ENCODE measurements around the gene NMU. TPM values are rescaled to one million over a fixed set of nuclear protein-coding genes. Genes with fewer than 3 reads are reported as not detected.

NMU gene
- polyA plus RNA-seq, 1 of the 3 experiments (the other 2 are of a cell fraction): 0.66 TPM

DNA sequence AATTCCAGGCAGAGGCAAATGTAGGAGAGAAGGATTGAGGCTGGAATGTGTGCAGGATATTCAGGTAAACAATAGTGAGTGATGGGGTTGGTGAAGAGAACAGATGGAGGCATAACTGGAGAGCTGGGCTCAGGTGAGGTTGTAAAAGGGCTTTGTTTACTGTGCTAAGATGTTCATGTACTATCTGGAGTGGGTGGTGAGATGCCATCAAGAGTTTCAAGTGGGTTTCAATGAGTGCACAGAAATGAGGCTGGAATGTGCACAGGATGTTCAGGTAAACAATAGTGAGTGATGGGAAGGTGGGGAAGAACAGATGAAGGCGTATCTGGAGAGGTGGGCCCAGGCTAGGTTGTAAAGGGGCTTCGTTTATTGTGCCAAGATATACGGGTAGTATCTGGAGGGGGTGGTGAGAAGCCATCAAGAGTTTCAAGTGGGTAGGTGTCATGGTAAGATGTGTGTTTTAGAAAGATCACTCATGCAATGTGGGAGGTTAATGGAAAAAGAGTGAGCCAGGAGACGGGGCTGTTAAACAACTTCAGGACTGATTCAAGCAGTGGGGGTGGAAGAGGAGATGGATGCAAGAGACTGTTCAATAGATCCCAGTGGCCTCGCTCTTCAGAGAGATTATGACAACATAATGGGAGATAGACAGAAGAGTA is 25.4 kb upstream of the NMU start:
- no peaks in the 10 kb centered on the region for H3K9me3 ChIP-seq
- POLR2A ChIA-PET: no interaction called here
- TF ChIP-seq MAX (IDR thresholded peaks at IDR 0.05; ENCODE audit: low read depth) (no peak), YY1 (IDR thresholded peaks at IDR 0.05; ENCODE audit: low read depth) (no peak), ZBTB33 (IDR thresholded peaks at IDR 0.05; ENCODE audit: borderline replicate concordance, low read depth) (no peak), NFIC (IDR thresholded peaks at IDR 0.05; ENCODE audit: borderline replicate concordance) (no peak), GATA2 (CRISPR knock-in tag; IDR thresholded peaks at IDR 0.05) (no peak), MEF2A (IDR thresholded peaks at IDR 0.05; ENCODE audit: borderline replicate concordance, low read depth) (no peak), FOXJ3 (CRISPR knock-in tag; IDR thresholded peaks at IDR 0.05) (no peak), RCOR1 (IDR thresholded peaks at IDR 0.05; ENCODE audit: low read length) (no peak), EZH2phosphoT487 (IDR thresholded peaks at IDR 0.05; ENCODE audit: borderline replicate concordance, low read depth) (no peak), FOSL2 (IDR thresholded peaks at IDR 0.05; ENCODE audit: borderline replicate concordance, low read depth) (no peak)
- TF ChIP-seq, protein P1, sequence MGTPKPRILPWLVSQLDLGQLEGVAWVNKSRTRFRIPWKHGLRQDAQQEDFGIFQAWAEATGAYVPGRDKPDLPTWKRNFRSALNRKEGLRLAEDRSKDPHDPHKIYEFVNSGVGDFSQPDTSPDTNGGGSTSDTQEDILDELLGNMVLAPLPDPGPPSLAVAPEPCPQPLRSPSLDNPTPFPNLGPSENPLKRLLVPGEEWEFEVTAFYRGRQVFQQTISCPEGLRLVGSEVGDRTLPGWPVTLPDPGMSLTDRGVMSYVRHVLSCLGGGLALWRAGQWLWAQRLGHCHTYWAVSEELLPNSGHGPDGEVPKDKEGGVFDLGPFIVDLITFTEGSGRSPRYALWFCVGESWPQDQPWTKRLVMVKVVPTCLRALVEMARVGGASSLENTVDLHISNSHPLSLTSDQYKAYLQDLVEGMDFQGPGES (IDR thresholded peaks at IDR 0.05; ENCODE audit: low read depth, low read length): no peak

GRCh38 chr4:55658657-55659056 is 22.6 kb upstream of the NMU start:
- TF ChIP-seq MXI1 (IDR thresholded peaks at IDR 0.05; ENCODE audit: low read depth, low read length) (no peak), CTCF (IDR thresholded peaks at IDR 0.05) (no peak), EP300 (IDR thresholded peaks at IDR 0.05; ENCODE audit: borderline replicate concordance in 1 of 2, low read depth in 1 of 2, low read length in 1 of 2) (no peak), RCOR1 (IDR thresholded peaks at IDR 0.05; ENCODE audit: low read length) (no peak), ZBTB33 (IDR thresholded peaks at IDR 0.05; ENCODE audit: borderline replicate concordance, low read depth) (no peak), JUND (IDR thresholded peaks at IDR 0.05) (no peak), POLR2AphosphoS5 (IDR thresholded peaks at IDR 0.05; ENCODE audit: low read depth, low read length) (no peak), MEF2A (IDR thresholded peaks at IDR 0.05; ENCODE audit: borderline replicate concordance, low read depth) (no peak), TAF1 (IDR thresholded peaks at IDR 0.05; ENCODE audit: borderline replicate concordance, low read depth, low read length) (no peak), SMC3 (IDR thresholded peaks at IDR 0.05; ENCODE audit: low read depth, low read length) (no peak)
- TF ChIP-seq, protein P1 (IDR thresholded peaks at IDR 0.05; ENCODE audit: low read depth, low read length): no peak
- H3K9ac ChIP-seq: no peak overlapping the region
- no peak for DNase-seq
- H3K9me3 ChIP-seq: no peaks in the 10 kb centered on the region
- H3F3A ChIP-seq (replicated peaks; ENCODE audit: insufficient read depth): no peaks in the 10 kb centered on the region
- ChIA-PET POLR2A (no interaction called here), CTCF (interaction anchor here (1.4 kb wide), 1 partner anchor 21 kb away, joined by 3 read pairs; no protein-coding TSS in a partner anchor)
- 76% methylated on average over 5 of the region's 5 CpGs for WGBS (ENCODE audit: low lambda C conversion rate)
- H3K4me3 ChIP-seq (ENCODE audit: low read depth in 2 of 2, low read length in 1 of 2): no peak overlapping the region
- no peak overlapping the region for H3K27ac ChIP-seq (ENCODE audit: low read depth in 2 of 2, low read length in 1 of 2)
- no peaks in the 10 kb centered on the region for H3K9me2 ChIP-seq
- H3K27me3 ChIP-seq (ENCODE audit: insufficient read depth): no peaks in the 10 kb centered on the region
- no peak overlapping the region for H2AFZ ChIP-seq (ENCODE audit: low read depth)
- no peaks in the 10 kb centered on the region for H4K20me1 ChIP-seq (ENCODE audit: insufficient read depth)
- H3K36me3 ChIP-seq (replicated peaks in 1 of 2; ENCODE audit: control insufficient read depth in 1 of 2, insufficient read depth in 2 of 2, low read length in 1 of 2): no peaks in the 10 kb centered on the region
- no peak overlapping the region for H3K4me2 ChIP-seq
- H3K79me2 ChIP-seq (ENCODE audit: insufficient read depth): no peaks in the 10 kb centered on the region
- no peaks in the 10 kb centered on the region for H3K4me1 ChIP-seq (ENCODE audit: control insufficient read depth in 1 of 2, insufficient read depth in 2 of 2, low read depth in 1 of 2, low read length in 1 of 2)

More for the DNA sequence above, 25.4 kb upstream of the NMU start:
- CTCF ChIA-PET: interaction anchor here (0.6 kb wide), 1 partner anchor 10 kb away, joined by 3 read pairs; no protein-coding TSS in a partner anchor
- Histone ChIP-seq H3K79me2 (ENCODE audit: insufficient read depth) (no peaks in the 10 kb centered on the region), H3K4me3 (ENCODE audit: low read depth in 2 of 2, low read length in 1 of 2) (no peak overlapping the region), H3K36me3 (replicated peaks in 1 of 2; ENCODE audit: control insufficient read depth in 1 of 2, insufficient read depth in 2 of 2, low read length in 1 of 2) (no peaks in the 10 kb centered on the region), H3K4me2 (no peak overlapping the region), H3K27me3 (ENCODE audit: insufficient read depth) (no peaks in the 10 kb centered on the region), H3K4me1 (ENCODE audit: control insufficient read depth in 1 of 2, insufficient read depth in 2 of 2, low read depth in 1 of 2, low read length in 1 of 2) (no peaks in the 10 kb centered on the region), H2AFZ (ENCODE audit: low read depth) (no peak overlapping the region), H3F3A (replicated peaks; ENCODE audit: insufficient read depth) (no peaks in the 10 kb centered on the region), H3K9ac (no peak overlapping the region), H3K9me2 (no peaks in the 10 kb centered on the region), H3K27ac (ENCODE audit: low read depth in 2 of 2, low read length in 1 of 2) (no peak overlapping the region), H4K20me1 (ENCODE audit: insufficient read depth) (no peaks in the 10 kb centered on the region)
- WGBS (ENCODE audit: low lambda C conversion rate): 19% methylated on average over 5 of the region's 5 CpGs
- no peak for DNase-seq
